T-helper 2 cell treated with Interferon-gamma antibody and Interleukin-4, amounts not matched to agents 5 μg/mL and 100 μg/mL, for 36 hours (primary cell): ENCODE data around the gene GMPR.
"Not testable (repeated sequence)": the region's sequence is repeated elsewhere in the genome, so short reads cannot be mapped to it uniquely, and the experiment has no call there.

ENCODE experiments used
- DNase-seq: peaks from one replicate; pipeline ENCODE4 v3.0.0; 2021; ENCODE audit warnings: low spot score
- H3K27ac Mint-ChIP-seq: one replicate; pipeline ENCODE4 v1.8.0; 2021; ENCODE audit warnings: mild to moderate bottlenecking, mixed read lengths
- H3K27me3 Mint-ChIP-seq: one replicate; pipeline ENCODE4 v1.8.0; 2021; ENCODE audit warnings: low read depth, mixed read lengths
- H3K36me3 Mint-ChIP-seq: one replicate; pipeline ENCODE4 v1.8.0; 2021; ENCODE audit warnings: low read depth, mixed read lengths
- H3K4me1 Mint-ChIP-seq: one replicate; pipeline ENCODE4 v1.8.0; 2021; ENCODE audit warnings: low read depth, mixed read lengths
- H3K4me3 Mint-ChIP-seq: one replicate; pipeline ENCODE4 v1.8.0; 2022; ENCODE audit warnings: mild to moderate bottlenecking, moderate library complexity, mixed read lengths
- H3K9me3 Mint-ChIP-seq: one replicate; pipeline ENCODE4 v1.8.0; 2021; ENCODE audit warnings: mixed read lengths

GMPR gene

GRCh38 chr6:16248271-16248853, 10.0 kb downstream of the GMPR start:
- peaks cover 6% of the 10 kb centered on the region for H3K27me3 Mint-ChIP-seq
- no peaks in the 10 kb centered on the region for H3K4me1 Mint-ChIP-seq
- no peaks in the 10 kb centered on the region for H3K36me3 Mint-ChIP-seq
- DNase-seq = no peak
- H3K27ac Mint-ChIP-seq = no peak overlapping the region
- H3K9me3 Mint-ChIP-seq = no peaks in the 10 kb centered on the region
- no peak overlapping the region for H3K4me3 Mint-ChIP-seq

- H3K27ac Mint-ChIP-seq = no peak overlapping the region
- H3K4me1 Mint-ChIP-seq = no peaks in the 10 kb centered on the region
- no peaks in the 10 kb centered on the region for H3K9me3 Mint-ChIP-seq
- peaks cover 7% of the 10 kb centered on the region for H3K27me3 Mint-ChIP-seq
- H3K4me3 Mint-ChIP-seq = no peak overlapping the region
- no peaks in the 10 kb centered on the region for H3K36me3 Mint-ChIP-seq
- no peak for DNase-seq
These were observed 11.6 kb downstream of the GMPR start for GRCh38 chr6:16249971-16250370.

- H3K4me3 Mint-ChIP-seq = no peak overlapping the region
- no peaks in the 10 kb centered on the region for H3K9me3 Mint-ChIP-seq
- H3K27me3 Mint-ChIP-seq = peaks cover 7% of the 10 kb centered on the region
- no peaks in the 10 kb centered on the region for H3K4me1 Mint-ChIP-seq
- H3K27ac Mint-ChIP-seq = no peak overlapping the region
- DNase-seq = no peak
- H3K36me3 Mint-ChIP-seq = no peaks in the 10 kb centered on the region
These were observed 13.3 kb downstream of the GMPR start for GRCh38 chr6:16251706-16252105.

- Mint-ChIP-seq H3K4me1 (no peaks in the 10 kb centered on the region), H3K27me3 (peaks cover 5% of the 10 kb centered on the region), H3K4me3 (no peak overlapping the region), H3K9me3 (no peaks in the 10 kb centered on the region), H3K27ac (no peak overlapping the region), H3K36me3 (no peaks in the 10 kb centered on the region)
- no peak for DNase-seq
These were observed 14.4 kb downstream of the GMPR start for GRCh38 chr6:16252686-16253299.

GRCh38 chr6:16253399-16254144, 15.2 kb downstream of the GMPR start:
- no peaks in the 10 kb centered on the region for H3K36me3 Mint-ChIP-seq
- no peak overlapping the region for H3K4me3 Mint-ChIP-seq
- no peaks in the 10 kb centered on the region for H3K9me3 Mint-ChIP-seq
- H3K27me3 Mint-ChIP-seq = peaks cover 5% of the 10 kb centered on the region
- DNase-seq = no peak
- H3K27ac Mint-ChIP-seq = no peak overlapping the region
- no peaks in the 10 kb centered on the region for H3K4me1 Mint-ChIP-seq

GRCh38 chr6:16254535-16254934, 16.1 kb downstream of the GMPR start:
- Mint-ChIP-seq H3K9me3 (no peaks in the 10 kb centered on the region), H3K4me1 (no peaks in the 10 kb centered on the region), H3K27ac (no peak overlapping the region), H3K27me3 (peaks cover 5% of the 10 kb centered on the region), H3K36me3 (no peaks in the 10 kb centered on the region), H3K4me3 (no peak overlapping the region)
- DNase-seq = no peak

GRCh38 chr6:16256781-16257180, 18.4 kb downstream of the GMPR start:
- H3K4me3 Mint-ChIP-seq = no peak overlapping the region
- H3K36me3 Mint-ChIP-seq = no peaks in the 10 kb centered on the region
- H3K9me3 Mint-ChIP-seq = no peaks in the 10 kb centered on the region
- no peak for DNase-seq
- H3K27ac Mint-ChIP-seq = no peak overlapping the region
- H3K27me3 Mint-ChIP-seq = peaks cover 5% of the 10 kb centered on the region
- no peaks in the 10 kb centered on the region for H3K4me1 Mint-ChIP-seq

- Mint-ChIP-seq H3K36me3 (no peaks in the 10 kb centered on the region), H3K4me3 (no peak overlapping the region), H3K4me1 (no peaks in the 10 kb centered on the region), H3K27ac (no peak overlapping the region), H3K9me3 (no peaks in the 10 kb centered on the region), H3K27me3 (peaks cover 6% of the 10 kb centered on the region)
- DNase-seq = no peak
These were observed 19.8 kb downstream of the GMPR start for GRCh38 chr6:16257999-16258708.

- Mint-ChIP-seq H3K4me1 (no peaks in the 10 kb centered on the region), H3K9me3 (no peaks in the 10 kb centered on the region), H3K27me3 (peaks cover 7% of the 10 kb centered on the region)
These were observed 20.3 kb downstream of the GMPR start for GRCh38 chr6:16258709-16259075.

GRCh38 chr6:16259604-16260003, 21.2 kb downstream of the GMPR start:
- H3K27me3 Mint-ChIP-seq, H3K36me3 Mint-ChIP-seq, DNase-seq, H3K4me1 Mint-ChIP-seq, H3K4me3 Mint-ChIP-seq, H3K9me3 Mint-ChIP-seq, H3K27ac Mint-ChIP-seq: not testable (repeated sequence)

More at GRCh38 chr6:16258709-16259075, 20.3 kb downstream of the GMPR start:
- Mint-ChIP-seq H3K27ac (no peak overlapping the region), H3K36me3 (no peaks in the 10 kb centered on the region), H3K4me3 (no peak overlapping the region)
- no peak for DNase-seq

GRCh38 chr6:16260602-16261001, 22.2 kb downstream of the GMPR start:
- not testable (repeated sequence) for H3K9me3 Mint-ChIP-seq, H3K36me3 Mint-ChIP-seq, H3K4me1 Mint-ChIP-seq, H3K4me3 Mint-ChIP-seq, H3K27ac Mint-ChIP-seq, DNase-seq, H3K27me3 Mint-ChIP-seq

GRCh38 chr6:16262773-16263172, 24.4 kb downstream of the GMPR start:
- not testable (repeated sequence) for H3K27me3 Mint-ChIP-seq, DNase-seq, H3K4me1 Mint-ChIP-seq, H3K9me3 Mint-ChIP-seq, H3K4me3 Mint-ChIP-seq, H3K27ac Mint-ChIP-seq, H3K36me3 Mint-ChIP-seq

GRCh38 chr6:16263464-16264099, 25.2 kb downstream of the GMPR start:
- H3K27me3 Mint-ChIP-seq, H3K4me3 Mint-ChIP-seq, H3K27ac Mint-ChIP-seq, H3K9me3 Mint-ChIP-seq, H3K4me1 Mint-ChIP-seq, H3K36me3 Mint-ChIP-seq, DNase-seq: not testable (repeated sequence)

GRCh38 chr6:16264785-16265184, 26.4 kb downstream of the GMPR start:
- Mint-ChIP-seq H3K4me3 (no peak overlapping the region), H3K27me3 (peaks cover 4% of the 10 kb centered on the region), H3K4me1 (no peaks in the 10 kb centered on the region), H3K36me3 (no peaks in the 10 kb centered on the region), H3K27ac (no peak overlapping the region), H3K9me3 (no peaks in the 10 kb centered on the region)
- DNase-seq = no peak
